GM18502 (cell line): ENCODE data around the gene MS4A15.
A peak's percentile ranks its signal among the peaks of the same experiment; 100 is the strongest.
"Not testable (repeated sequence)": the region's sequence is repeated elsewhere in the genome, so short reads cannot be mapped to it uniquely, and the experiment has no call there.

Source experiments
- ATAC-seq: cut with Tn5 transposase; IDR thresholded peaks from one replicate; pipeline ENCODE4 v1.9.1; 2021; ENCODE audit warnings: mild to moderate bottlenecking; ENCODE audit not compliant: unreplicated experiment, poor library complexity

Gene MS4A15

DNA sequence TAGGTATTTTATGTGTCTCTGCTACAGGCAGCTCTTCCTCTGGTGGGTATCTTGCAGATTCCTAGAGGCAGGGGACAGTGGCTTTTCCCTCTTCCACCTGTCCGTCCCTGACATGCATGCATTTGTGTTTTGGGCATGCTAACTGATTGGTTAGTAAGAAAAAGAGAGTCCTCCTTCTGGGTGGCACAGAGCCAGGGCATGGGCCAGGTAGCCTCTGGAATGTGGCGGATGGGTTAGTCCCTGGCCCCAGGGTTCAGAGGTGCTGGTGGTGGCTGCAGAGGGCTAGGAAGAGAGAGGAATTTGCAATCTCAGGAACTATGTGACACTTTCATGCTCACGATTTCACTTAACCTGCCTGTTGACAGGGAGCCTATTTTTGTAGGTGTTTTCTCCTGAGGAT is 5.8 kb upstream of the MS4A15 start:
- no peak for ATAC-seq

DNA sequence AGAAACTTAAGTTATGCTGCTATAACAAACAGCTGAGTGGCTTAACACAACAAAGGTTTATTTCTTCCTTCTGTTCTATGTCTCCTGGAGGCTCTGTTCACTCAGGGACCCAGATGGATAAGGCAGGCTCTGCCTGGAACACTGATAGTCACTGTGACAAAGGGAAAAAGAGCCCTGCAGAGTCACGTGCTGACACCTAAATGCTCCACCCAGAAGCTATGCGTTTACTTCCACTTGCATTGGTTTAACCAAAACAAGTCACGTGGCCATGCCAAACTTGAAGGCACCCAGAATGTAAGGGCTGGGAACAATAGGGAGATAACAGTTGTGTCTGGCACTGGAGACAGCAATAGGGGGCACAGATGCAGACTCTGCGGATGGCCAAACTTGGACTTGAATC is 3.4 kb upstream of the MS4A15 start:
- ATAC-seq: no peak

DNA sequence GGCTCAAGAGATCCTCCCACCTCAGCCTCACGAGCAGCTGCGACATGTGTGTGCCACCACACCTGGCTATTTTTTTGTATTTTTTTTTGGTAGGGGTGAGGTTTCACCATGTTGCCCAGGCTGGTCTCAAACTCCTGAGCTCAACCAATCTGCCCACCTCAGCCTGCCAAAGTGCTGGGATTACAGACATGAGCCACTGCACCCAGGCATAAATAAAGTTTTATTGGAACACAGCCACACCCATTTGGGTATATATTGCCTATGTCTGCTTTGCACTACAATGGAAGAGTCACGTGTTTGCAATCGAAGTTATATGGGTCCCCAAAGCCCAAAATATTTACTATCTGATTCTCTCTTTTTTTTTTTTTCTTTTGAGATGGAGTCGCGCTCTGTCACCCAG is 1.8 kb upstream of the MS4A15 start:
- ATAC-seq: no peak

DNA sequence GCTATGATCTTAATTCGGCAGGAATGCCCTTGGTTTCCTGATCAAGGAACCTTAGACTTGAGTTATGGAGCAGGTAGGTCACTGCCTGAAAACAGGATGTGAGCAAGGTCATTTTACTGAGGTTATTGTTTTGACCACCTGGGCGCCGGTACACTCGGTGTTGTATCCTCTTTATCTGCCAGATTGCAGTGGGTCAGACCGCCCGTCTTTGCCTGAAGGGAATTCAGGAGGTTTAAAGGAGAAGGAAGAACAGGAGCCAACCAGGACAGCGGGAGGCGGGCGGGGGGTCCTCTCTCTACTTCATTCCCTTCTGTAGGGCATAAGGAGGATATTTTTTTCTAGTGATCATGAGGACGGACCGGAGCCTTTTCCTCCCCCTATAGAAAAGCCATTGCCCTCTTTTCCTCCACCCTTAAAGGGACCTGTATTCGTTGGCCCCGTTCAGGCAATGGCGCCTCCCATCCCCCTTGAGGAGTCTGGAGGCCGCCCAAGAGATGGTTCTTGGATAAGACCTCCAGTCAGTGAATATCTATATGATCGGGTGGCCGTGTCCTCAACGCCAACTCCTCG is 649 bp downstream of the MS4A15 start:
- no peak for ATAC-seq

DNA sequence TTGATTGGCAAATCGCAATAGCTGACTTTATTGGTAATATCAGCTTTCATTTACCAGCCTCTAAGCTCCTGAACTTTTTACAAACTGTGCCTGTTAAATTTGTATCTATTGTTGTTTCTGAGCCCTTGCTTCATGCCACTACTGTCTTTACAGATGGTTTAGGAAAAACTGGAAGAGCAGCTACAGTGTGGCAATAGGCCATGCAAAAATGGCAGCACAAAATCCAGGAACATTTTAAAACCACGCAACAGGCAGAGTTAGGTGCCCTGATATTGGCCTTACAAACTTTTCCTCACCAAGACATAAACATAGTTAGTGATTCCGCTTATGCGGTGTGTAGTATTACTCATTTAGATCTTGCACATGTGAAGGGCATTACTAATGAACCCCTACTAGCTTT is 2.0 kb downstream of the MS4A15 start:
- ATAC-seq: not testable (repeated sequence)

DNA sequence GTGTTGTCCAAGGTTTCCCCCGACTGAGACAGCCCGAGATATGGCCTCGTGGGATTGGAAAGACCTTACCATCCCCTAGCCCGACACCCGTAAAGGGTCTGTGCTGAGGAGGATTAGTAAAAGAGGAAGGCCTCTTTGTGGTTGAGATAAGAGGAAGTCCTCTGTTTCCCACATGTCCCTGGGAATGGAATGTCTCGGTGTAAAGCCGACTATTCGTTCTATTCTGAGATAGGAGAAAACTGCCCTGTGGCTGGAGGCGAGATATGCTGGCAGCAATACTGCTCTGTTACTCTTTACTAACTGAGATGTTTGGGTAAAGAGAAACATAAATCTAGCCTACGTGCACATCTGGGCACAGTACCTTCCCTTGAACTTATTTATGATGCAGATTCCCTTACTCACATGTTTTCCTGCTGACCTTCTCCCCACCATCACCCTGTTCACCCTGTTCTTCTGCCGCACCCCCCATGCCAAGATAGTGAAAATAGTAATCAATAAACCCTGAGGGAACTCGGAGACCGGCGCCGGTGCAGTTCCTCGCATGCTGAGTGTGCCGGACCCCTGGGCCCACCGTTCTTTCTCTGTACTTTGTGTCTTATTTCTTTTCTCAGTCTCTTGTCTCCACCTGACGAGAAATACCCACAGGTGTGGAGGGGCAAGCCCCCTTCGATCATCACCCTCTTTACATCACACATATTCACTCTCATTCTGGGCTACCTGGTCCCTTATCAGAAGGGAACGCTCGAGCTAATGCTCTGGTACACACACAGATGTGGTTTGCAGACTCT is 3.0 kb downstream of the MS4A15 start:
- not testable (repeated sequence) for ATAC-seq

DNA sequence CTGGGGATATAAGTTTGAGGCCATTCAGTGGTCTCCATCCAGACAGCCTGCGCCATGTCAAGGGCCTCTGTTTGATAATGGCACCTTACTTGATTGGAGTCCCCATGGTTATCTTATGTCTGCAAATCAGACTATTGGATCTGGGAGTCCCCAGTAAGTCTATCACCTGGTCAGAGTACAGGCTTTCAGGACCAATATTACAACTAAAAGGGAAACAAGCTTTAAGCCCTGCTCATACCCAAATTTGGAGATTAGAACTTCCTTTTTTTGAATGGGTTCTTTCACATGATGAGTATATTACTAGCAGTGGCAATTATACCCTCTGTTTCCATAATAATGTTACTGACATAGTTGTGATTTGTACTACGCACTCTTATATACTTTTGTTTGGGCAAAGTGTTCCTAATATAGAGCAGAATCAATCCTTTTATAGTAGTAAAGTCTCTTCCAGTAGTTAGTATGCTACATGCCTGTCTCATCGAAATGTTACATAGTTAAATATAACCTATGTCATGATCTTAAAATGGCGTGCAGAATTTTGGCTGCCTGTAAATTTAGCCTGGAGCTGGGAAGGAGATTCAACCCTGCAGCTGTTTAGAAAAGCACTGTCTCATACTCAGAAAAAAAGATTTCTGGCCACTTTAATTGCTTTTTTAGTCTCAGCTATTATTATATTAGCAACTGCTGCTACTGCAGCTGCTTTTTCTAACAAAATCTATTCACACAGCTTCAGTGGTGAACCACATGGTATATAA is 4.9 kb downstream of the MS4A15 start:
- ATAC-seq: peak; percentile 32

DNA sequence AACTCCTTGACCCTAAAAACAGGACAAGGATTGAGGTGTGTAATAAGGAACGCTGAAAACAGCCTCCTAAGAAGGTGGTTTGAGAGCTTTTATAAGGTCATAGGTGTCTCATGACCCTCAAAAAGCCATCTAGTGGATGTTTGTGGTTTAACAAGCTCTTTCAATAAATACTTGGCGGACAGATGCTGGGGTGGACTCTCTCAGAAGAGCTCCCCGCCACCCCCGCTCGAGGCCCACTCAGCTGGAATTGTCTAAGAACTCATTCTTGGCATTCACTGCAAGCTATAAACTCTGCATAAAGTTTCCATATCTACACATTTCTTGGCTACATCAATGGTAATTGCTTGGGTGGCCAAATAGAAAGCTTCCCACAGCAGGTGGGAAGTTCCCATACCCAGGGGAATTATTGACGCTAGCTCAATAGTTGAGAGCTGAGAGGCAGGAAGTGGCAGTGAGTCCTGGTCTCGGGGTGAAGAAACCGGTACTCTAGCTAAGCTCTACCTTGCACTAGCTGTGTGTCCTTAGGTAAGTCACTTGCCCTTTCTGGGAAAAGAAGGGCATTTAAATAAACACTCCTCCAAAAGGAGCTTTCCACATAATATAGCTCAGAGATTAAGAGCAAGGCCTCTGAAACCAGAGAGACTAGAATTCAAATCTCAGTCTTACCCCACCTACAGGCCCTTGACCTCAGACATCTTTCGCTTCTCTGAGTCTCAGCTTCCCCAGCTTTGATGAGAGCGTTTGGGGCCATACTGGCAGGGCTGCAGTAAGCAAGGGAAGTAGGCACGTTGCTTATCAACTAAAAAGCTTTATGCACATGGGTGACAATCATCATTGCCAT is 6.4 kb downstream of the MS4A15 start:
- ATAC-seq: peak; percentile 71

DNA sequence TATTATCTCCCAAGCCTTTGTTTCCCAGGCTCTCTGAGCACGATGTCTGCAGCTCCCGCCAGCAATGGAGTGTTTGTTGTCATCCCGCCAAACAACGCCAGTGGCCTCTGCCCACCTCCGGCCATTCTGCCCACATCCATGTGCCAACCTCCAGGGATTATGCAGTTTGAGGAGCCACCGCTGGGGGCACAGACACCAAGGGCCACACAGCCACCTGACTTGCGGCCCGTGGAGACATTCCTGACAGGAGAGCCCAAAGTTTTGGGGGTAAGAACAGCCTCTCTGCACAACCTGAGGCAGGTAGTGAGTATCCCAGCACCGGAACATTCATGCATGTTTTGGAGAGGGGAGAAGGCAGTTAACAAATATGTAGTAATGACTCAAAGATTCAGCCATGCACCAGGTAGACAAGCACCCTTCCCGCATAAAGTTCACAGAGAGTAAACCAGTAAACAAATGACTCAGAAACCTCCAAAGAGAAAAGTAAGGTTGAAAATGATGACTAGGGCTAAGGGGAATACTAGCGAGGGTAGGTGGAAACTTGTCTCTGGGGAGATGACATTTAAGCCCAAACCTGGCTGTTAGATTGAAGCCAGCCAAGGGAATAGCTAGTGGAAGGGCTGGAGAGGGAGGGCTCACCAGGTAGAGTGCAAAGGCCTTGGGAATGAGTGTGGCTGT is 7.2 kb downstream of the MS4A15 start:
- no peak for ATAC-seq

DNA sequence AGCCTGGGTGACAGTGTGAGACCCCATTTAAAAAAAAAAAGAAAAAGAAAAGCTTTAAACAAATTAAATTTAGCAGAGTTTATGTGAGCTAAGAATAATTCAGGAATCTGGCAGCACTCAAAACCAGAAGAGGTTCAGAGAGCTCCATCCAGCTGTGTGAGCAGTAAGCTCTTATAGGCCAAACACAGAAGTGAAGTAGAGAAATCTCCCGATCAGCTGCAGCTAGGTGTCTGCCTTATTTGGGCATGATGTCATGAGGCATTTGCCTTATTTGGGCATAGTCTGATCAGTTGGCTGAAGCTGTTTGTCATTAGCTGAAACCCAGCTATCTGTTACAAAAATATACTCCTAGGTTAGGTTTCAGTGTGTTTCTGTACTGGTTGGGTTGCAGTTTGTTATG is 8.2 kb downstream of the MS4A15 start:
- ATAC-seq: peak; percentile 31

DNA sequence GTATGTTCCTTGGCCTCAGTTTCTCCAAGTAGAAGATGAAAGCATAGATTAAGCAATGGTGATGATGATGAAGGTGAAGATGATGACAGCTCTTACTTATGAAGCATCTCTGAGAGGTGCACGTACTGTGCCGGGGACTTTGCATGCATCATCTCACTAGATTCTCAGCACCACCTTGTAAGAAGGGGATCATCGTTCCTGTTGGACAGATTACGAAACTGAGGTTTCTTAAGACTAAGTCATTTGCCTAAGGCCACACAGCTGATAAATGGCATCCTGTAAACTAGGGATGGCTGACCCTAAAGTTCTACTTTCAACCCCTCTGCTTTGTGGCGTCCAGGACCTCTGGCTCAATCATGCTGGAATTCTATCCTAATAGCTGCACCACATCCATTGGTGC is 8.7 kb downstream of the MS4A15 start:
- no peak for ATAC-seq

DNA sequence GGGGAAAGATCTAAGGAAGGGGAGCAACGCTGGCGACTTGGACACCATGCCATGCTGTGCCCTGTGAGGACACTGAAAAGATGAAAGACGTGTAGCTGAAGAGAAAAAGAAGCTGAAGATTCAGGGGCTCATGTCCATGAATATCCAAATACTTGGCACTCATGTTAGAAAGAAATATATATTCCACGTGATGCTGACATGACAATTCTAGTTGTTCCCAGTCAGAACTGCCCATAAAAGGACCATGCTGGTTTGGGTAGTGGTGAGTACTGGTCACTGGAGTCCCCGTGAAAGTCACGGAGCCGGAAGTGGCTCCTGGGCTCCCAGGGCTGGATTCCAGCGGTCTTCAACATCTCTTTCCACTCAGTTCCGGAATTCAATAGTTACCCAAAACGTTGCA is 9.9 kb downstream of the MS4A15 start:
- no peak for ATAC-seq

DNA sequence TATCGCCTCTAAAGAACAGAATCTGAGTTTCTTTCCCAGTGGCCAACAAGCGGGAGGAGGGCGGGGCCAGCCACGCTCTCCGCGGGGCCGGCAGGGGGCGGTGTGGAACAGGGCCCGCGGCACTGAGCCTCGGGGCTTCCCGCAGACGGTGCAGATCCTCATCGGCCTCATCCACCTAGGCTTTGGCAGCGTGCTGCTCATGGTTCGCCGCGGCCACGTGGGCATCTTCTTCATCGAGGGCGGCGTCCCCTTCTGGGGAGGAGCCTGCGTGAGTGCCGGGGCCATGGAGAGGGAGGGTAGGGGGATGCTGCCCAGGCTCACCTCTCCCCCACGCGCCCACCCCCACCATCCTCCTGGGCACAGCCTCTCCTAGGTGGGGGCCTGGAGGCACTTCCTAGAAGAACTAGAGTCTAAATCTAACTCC is 10.7 kb downstream of the MS4A15 start:
- ATAC-seq: no peak

DNA sequence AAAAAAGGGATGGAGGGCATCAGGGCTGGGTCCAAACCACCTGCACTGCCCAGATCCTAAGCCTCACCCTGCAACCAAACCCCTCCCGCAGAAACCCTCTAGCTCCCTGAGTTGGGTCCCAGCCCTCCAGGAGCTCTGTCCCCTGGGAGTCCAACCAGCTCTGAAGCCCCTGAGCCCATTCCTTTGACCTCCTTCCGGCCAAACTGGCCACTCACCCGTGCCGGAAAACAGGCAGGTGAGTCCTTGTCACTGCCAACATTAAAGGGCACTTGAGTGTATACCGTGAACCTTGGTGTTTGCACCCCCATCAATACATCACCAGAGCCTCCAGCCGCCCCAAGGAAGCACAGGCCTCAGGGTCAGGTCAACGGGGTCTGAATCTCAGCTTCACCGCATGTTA is 11.5 kb downstream of the MS4A15 start:
- ATAC-seq: no peak

DNA sequence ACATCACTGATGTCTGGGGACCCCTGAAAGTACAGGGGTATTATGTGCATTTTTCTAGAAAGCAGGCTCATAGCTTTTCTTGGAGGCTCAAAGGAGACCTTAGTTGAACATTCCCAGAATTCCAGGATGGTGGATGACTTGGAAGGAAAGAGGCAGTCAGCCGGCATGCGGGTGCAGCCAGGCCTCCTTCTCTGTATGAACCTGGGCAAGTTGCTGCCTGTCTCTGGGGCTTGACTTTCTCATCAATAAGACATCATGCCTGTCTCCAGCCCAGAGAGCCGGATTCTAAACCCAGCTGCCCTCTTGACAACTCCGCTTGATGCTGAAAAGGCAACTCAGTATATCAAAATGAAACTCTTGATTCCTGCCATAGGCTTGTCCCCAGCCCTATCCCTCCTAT is 12.6 kb downstream of the MS4A15 start:
- ATAC-seq: no peak

DNA sequence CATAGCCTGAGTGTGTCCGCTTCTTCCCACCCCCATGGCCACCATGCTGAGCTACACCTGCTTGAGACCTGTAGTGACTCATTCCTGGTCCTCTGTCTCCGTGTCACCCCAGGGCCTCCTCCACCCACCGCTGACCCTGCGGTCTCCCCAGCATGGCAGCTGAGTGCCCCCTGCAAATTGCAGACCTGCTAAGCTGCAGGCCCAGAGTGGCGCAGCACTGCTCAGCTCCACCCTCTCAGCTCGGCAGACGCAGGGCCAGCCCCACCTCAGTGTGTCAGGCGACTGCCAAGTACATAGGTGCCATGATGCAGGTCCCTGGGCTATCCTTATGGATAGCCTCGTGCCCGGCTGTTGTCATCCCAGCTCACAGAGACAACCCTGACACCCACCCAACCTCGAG is 13.1 kb downstream of the MS4A15 start:
- no peak for ATAC-seq

DNA sequence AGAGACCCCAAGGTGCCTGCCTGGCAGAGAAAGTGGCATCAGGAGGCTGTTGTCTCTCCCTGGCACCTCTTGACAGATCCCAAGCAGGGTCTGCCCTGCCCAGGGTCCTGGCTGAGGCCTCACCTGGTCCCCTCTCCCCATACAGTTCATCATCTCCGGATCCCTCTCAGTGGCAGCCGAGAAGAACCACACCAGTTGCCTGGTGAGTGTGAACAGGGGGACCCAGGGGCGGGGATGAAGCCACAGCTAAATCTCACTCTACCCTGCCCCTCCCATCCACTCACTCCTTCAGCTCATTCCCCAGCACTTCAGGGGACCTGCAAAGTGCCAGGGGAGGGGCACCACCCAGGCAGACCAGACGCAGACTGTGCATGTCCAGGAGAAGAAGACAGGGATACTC is 14.5 kb downstream of the MS4A15 start:
- no peak for ATAC-seq

DNA sequence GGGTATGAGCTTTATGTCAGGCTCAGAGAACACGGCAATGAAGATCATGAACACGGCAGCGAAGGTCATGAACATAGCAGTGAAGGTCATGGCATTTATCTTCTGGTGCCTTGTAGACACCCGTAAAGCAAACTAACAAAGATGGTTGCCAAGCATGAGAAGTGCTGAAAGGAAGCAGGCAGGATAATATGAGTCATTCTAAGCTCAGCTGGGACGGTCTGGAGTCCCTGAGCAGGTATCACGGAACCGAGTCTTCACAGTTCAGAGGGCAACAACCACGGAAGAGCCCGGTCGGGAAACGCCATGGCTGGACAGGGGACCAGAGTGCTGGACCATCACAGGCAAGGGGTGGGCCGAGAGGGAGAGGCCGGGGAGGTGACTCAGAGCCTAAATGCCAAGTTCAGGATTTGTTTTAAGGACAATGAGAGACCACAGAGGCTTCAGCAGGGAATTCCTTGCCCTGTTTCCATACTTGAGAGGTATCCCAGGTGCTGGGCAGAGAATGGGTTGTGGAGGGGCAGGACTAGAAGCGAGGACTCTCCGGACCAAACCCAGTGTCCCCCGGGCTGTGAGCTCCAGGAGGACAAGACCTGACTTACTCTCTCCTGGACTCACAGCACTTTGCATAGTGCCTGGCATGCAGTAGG is 15.3 kb downstream of the MS4A15 start:
- no peak for ATAC-seq

DNA sequence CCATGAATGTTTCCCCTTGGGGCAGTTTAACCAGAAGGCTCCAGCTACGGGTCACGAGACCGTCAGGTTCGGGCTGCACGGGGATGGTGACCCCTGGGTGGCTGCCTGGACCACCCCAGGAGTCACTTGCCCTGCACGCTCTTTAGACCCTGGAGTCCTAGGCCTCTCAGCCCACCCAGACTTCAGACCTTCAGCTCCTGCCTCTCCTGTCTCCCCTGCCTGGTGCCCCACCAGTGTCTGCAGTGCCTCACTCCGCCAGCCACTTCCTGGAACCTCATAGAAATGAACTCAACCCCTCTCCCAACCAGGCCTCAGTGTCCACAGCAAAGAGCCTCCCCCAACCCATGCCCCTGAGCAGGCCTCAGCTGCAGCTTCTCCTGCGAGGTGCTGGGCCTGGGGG is 16.0 kb downstream of the MS4A15 start:
- ATAC-seq: no peak

DNA sequence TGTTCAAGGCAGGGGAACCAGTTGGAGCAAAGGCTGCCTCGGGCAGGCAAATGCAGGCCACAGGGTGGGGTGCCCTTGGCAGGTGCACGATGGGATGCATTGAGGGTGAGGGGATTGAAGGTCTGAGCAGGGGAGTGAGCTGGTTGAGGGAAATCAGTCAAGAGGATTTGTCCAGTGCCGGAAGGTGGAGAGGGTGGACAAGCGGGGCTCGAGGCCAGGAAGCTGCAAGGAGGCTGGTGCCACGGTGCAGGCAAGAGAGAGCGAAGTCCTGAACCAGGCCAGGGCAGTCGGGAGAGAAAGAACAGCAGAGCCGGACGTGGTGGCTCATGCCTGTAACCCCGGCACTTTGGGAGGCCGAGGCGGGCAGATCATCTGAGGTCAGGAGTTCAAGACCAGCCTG is 18.1 kb downstream of the MS4A15 start:
- no peak for ATAC-seq
